B cell (primary cell): ENCODE data around the gene MRNIP. TPM values are rescaled to one million over a fixed set of nuclear protein-coding genes. Genes with fewer than 3 reads are reported as not detected.

Source experiments
- ATAC-seq: fragments of 200-7000 bp; cut with Tn5 transposase; one replicate; pipeline ENCODE4 v1.10.0; 2021; ENCODE audit warnings: low read depth, mild to moderate bottlenecking, moderate number of reproducible peaks, moderate library complexity
- CTCF ChIA-PET: fragments of 350-600 bp; sonication (Branson Sonifier 250); formaldehyde crosslinking; loops from one replicate; lab custom pipeline; 2021; ENCODE audit warnings: antibody characterized with exemption, inconsistent platforms; lab: Charles Lee
- POLR2A ChIA-PET: fragments of 350-600 bp; sonication (Branson Sonifier 250); formaldehyde crosslinking; loops from one replicate; lab custom pipeline; 2021; ENCODE audit warnings: antibody characterized with exemption; lab: Charles Lee
- DNase-seq: peaks from one replicate; pipeline ENCODE4 v3.0.0; 2013
- H2AFZ ChIP-seq: 2 replicates; pipeline ENCODE4 v1.6.1; 2012; ENCODE audit warnings: mild to moderate bottlenecking, low read depth, low read length; ENCODE audit not compliant: insufficient read depth, poor library complexity, severe bottlenecking
- H3K27ac ChIP-seq, 2 donors: 1 replicate in 1 of 2; 2 replicates in 1 of 2; pipeline ENCODE4 v1.5.1; 2012 to 2013; ENCODE audit warnings: low read length in 2 of 2, mild to moderate bottlenecking in 2 of 2, moderate library complexity in 1 of 2
- H3K27me3 ChIP-seq, 4 experiments: fragments of 200-600 bp in 1 of 4; sonication (generic) in 1 of 4; replicated peaks in 1 of 4; 1 replicate in 2 of 4; 2 replicates in 2 of 4; pipeline versions ENCODE4 v1.6.1 to v1.7.0; 2013 to 2016; ENCODE audit warnings: low read length in 3 of 4, mild to moderate bottlenecking in 2 of 4, mixed read lengths in 1 of 4, moderate library complexity in 1 of 4; ENCODE audit not compliant: insufficient read depth in 4 of 4, control insufficient read depth in 3 of 4; ENCODE audit errors: control extremely low read depth in 1 of 4
- H3K36me3 ChIP-seq, 2 experiments: replicated peaks in 1 of 2; 1 replicate in 1 of 2; 2 replicates in 1 of 2; pipeline versions ENCODE4 v1.6.1 to v1.7.1; 2013; ENCODE audit warnings: low read length in 1 of 2; ENCODE audit not compliant: insufficient read depth in 2 of 2, control insufficient read depth in 1 of 2; ENCODE audit errors: control extremely low read depth in 1 of 2, extremely low read depth in 1 of 2
- H3K4me1 ChIP-seq, 2 donors: fragments of 200-600 bp in 1 of 2; sonication (generic) in 1 of 2; 1 replicate in 1 of 2; 2 replicates in 1 of 2; pipeline versions ENCODE4 v1.5.1 to v1.6.1; 2013 to 2017; ENCODE audit warnings: low read length in 2 of 2; ENCODE audit not compliant: control insufficient read depth in 2 of 2, insufficient read depth in 2 of 2
- H3K4me2 ChIP-seq: replicated peaks from 2 replicates; pipeline ENCODE3; 2012; ENCODE audit warnings: mild to moderate bottlenecking, low read depth, low read length; ENCODE audit not compliant: poor library complexity, severe bottlenecking
- H3K4me3 ChIP-seq, 5 experiments: fragments of 200-600 bp in 1 of 5; sonication (generic) in 1 of 5; 1 replicate in 3 of 5; 2 replicates in 2 of 5; pipeline versions ENCODE4 v1.5.1 to v1.7.0; 2011 to 2016; ENCODE audit warnings: low read length in 4 of 5, mild to moderate bottlenecking in 4 of 5, low read depth in 2 of 5, control low read depth in 1 of 5, moderate library complexity in 1 of 5; ENCODE audit not compliant: insufficient read depth in 1 of 5; ENCODE audit errors: control extremely low read depth in 1 of 5, extremely low read depth in 1 of 5
- H3K79me2 ChIP-seq: fragments of 200-600 bp; sonication (generic); one replicate; pipeline ENCODE4 v1.6.0; 2016; ENCODE audit warnings: low read length; ENCODE audit not compliant: control insufficient read depth, insufficient read depth
- H3K9ac ChIP-seq: fragments of 200-600 bp; sonication (generic); 2 replicates; pipeline ENCODE4 v1.6.1; 2017; ENCODE audit warnings: mild to moderate bottlenecking, low read length, moderate library complexity
- H3K9me3 ChIP-seq, 3 donors: one replicate each; pipeline versions ENCODE4 v1.6.1 to v1.7.1; 2013; ENCODE audit warnings: low read length in 2 of 3; ENCODE audit not compliant: control insufficient read depth in 2 of 3, insufficient read depth in 1 of 3; ENCODE audit errors: control extremely low read depth in 1 of 3
- H4K20me1 ChIP-seq: 2 replicates; pipeline ENCODE4 v1.6.0; 2012; ENCODE audit warnings: mild to moderate bottlenecking, low read length; ENCODE audit not compliant: insufficient read depth, control insufficient read depth, poor library complexity, severe bottlenecking
- H3K27ac Mint-ChIP-seq: one replicate; pipeline ENCODE4 v1.8.0; 2021; ENCODE audit warnings: mixed read lengths
- H3K27me3 Mint-ChIP-seq: one replicate; pipeline ENCODE4 v1.8.0; 2021; ENCODE audit warnings: mixed read lengths
- H3K4me1 Mint-ChIP-seq: one replicate; pipeline ENCODE4 v1.8.0; 2021; ENCODE audit warnings: mixed read lengths
- H3K4me3 Mint-ChIP-seq: one replicate; pipeline ENCODE4 v1.8.0; 2021; ENCODE audit warnings: mixed read lengths
- H3K9me3 Mint-ChIP-seq: one replicate; pipeline ENCODE4 v1.8.0; 2022; ENCODE audit warnings: mixed read lengths; ENCODE audit not compliant: insufficient read depth
- EZH2 ChIP-seq: IDR thresholded peaks from 2 replicates; pipeline ENCODE4 v1.6.1; 2012; ENCODE audit warnings: borderline replicate concordance, low read depth, mild to moderate bottlenecking, moderate library complexity, low read length; ENCODE audit not compliant: insufficient read depth, poor library complexity, severe bottlenecking
- WGBS: methylation state at CpG from one replicate; pipeline ENCODE4 v1.1.5; 2013; ENCODE audit warnings: missing lambda C conversion rate; ENCODE audit not compliant: insufficient coverage; 5-methylcytosine and 5-hydroxymethylcytosine counted together
- intact Hi-C: fragments of 100-400 bp; cut with micrococcal nuclease; formaldehyde crosslinking; loops from one replicate; pipeline ENCODE4 v1.10.0; 2022
- polyA plus RNA-seq: library from polyadenylated mRNA; depleted of rRNA; stranded (reverse); fragments of >200 nt; gene quantifications from 2 replicates; pipeline ENCODE4 v1.2.3, GENCODE V29; 2012
- total RNA-seq, 2 donors: library from RNA; stranded (reverse); fragments of 120-200 nt in 1 of 2; gene quantifications; 1 replicate in 1 of 2; 2 replicates in 1 of 2; pipeline versions ENCODE4 v1.2.3 to v1.2.4, GENCODE V29; 2013 to 2022
- TF ChIP-seq, protein P1 (sequence below): fragments of 200-600 bp; IDR thresholded peaks from one replicate; pipeline ENCODE4 v1.8.0; 2022; ENCODE audit warnings: antibody characterized with exemption, mild to moderate bottlenecking

Gene MRNIP
- total and polyA plus RNA-seq, 2 donors (not counting 1 experiment from before 2014, with no cell fraction given) = 152 to 178 TPM

DNA sequence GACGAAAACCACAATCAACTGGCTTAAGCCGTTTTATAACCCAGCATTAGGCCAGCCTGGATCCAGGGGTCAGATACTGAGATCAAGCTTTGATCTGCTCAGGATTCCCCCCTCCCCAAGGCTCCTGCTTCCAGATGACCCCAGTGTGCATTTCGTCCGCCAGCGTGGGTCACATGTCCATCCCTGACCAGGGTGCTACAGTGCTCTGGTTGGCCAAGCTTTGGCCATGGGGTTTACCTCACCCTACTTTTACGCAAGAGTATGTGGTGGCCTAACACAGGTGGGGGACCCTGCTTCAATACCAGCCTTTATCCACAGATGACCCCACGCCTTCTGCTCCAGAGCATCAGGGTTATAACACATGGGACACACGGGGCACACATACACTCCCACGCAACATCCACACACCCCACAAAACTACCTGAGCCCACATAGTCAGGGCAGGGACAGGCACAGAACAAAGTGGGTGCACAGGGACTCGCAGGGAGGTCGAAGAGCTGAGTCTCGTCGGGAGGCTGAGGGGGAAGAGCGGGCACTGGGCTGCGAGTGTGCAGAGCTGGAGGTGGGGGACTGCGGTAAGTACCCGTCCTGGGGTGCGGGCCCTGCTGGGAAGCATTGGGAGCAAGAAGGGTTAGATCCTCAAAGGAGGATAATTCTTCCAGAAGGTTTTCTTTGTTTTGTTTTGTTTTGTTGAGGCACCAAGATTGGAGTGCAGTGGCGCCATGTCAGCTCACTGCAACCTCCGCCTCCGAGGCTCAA lies 42.9 kb downstream of the MRNIP start:
- H3K4me3 Mint-ChIP-seq = peak overlapping the region; percentile 75

More for the DNA sequence above, 42.9 kb downstream of the MRNIP start:
- ATAC-seq = no peak
- ChIA-PET CTCF (interaction anchor here (1.0 to 3.4 kb wide), 2 partner anchors 14 kb away, joined by 6 to 17 read pairs; no protein-coding TSS in a partner anchor), POLR2A (interaction anchor here (0.6 kb wide), 1 partner anchor 135 kb away, joined by 3 read pairs; the partner anchor contains the start of gene CBY3)
- Histone ChIP-seq H3K4me3 (no peak overlapping the region), H3K4me2 (no peak overlapping the region), H3K36me3 (peaks cover 0 to 11% of the 10 kb centered on the region in 2 experiments), H3K79me2 (peaks cover 14% of the 10 kb centered on the region), H2AFZ (no peak overlapping the region), H3K4me1 (peaks cover 32 to 38% of the 10 kb centered on the region in 2 donors), H3K27me3 (peaks cover 0 to 6% (median 0%) of the 10 kb centered on the region in 4 experiments), H3K27ac (no peak overlapping the region), H3K9me3 (peaks cover 0 to 10% (median 0%) of the 10 kb centered on the region in 3 donors), H3K9ac (no peak overlapping the region), H4K20me1 (no peaks in the 10 kb centered on the region)
- 98% methylated on average over 17 of the region's 21 CpGs for WGBS
- Mint-ChIP-seq H3K27ac (peak overlapping the region; percentile 56), H3K4me1 (peaks cover 34% of the 10 kb centered on the region), H3K9me3 (no peaks in the 10 kb centered on the region), H3K27me3 (no peaks in the 10 kb centered on the region)
- TF ChIP-seq, protein P1, sequence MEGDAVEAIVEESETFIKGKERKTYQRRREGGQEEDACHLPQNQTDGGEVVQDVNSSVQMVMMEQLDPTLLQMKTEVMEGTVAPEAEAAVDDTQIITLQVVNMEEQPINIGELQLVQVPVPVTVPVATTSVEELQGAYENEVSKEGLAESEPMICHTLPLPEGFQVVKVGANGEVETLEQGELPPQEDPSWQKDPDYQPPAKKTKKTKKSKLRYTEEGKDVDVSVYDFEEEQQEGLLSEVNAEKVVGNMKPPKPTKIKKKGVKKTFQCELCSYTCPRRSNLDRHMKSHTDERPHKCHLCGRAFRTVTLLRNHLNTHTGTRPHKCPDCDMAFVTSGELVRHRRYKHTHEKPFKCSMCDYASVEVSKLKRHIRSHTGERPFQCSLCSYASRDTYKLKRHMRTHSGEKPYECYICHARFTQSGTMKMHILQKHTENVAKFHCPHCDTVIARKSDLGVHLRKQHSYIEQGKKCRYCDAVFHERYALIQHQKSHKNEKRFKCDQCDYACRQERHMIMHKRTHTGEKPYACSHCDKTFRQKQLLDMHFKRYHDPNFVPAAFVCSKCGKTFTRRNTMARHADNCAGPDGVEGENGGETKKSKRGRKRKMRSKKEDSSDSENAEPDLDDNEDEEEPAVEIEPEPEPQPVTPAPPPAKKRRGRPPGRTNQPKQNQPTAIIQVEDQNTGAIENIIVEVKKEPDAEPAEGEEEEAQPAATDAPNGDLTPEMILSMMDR = no peak
- no peak for TF ChIP-seq EZH2
- intact Hi-C loops = loop anchor here (5.0 kb wide), 2 partner anchors 257 to 263 kb away; partner anchors contain the start of genes RNF130 and RUFY1
- DNase-seq = no peak
